ENCODE data around the gene IPO5.
"Not testable (repeated sequence)": the region's sequence is repeated elsewhere in the genome, so short reads cannot be mapped to it uniquely, and the experiment has no call there.

The IPO5 gene

DNA sequence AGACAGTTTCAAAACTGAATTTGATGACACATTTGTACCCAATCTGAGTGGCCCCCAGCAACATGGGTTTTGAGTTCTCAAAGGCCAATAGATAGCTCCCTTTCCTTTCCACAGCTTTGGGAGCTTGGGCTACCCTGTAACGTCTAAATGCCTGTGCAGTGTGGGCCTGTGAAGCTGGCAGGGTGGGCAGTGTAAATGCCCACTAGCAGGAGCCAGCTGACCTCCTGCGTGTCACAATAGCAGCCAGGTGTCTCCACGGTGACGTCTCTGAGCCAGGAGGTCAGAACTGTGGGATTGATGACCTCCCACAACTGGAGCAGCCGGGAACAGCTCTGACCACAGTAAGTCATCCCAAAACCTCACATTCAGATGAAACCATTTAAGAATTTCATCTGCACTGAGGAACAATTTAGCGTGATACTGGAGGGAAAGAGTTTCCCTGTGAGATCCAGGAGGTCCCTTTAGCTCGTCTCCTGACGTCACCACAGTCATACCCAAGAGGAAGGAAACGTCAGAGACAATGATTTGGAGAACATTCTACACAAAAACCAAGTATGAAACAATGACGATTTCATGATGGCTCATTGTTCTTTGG, at the start of gene IPO5:
Gene IPO5 (plus strand): TSS at position 300 of the 595 bp plus-strand sequence. CDS start 23,022 bp downstream, outside the sequence.
- DNase-seq, result no peak

DNA sequence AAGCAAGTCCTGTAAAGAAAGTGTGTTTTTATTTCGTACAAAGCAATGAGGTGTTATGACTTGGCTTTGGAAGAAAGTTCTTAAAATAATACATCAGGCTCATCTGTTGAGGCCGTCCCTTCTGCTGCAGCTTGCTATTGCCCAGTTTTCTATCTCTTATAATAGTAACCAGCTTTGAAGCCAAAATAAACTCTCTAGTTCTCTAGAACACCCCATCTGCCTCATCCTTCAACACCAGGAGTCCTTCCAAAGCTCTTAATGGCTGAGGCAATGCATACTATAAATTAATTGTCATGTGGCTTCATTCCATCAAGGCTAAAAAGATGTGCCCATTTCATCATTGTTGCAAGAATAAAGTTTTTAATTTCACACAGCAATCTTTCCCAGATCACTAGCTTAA, 49.4 kb upstream of the IPO5 start:
- no peak for DNase-seq

DNA sequence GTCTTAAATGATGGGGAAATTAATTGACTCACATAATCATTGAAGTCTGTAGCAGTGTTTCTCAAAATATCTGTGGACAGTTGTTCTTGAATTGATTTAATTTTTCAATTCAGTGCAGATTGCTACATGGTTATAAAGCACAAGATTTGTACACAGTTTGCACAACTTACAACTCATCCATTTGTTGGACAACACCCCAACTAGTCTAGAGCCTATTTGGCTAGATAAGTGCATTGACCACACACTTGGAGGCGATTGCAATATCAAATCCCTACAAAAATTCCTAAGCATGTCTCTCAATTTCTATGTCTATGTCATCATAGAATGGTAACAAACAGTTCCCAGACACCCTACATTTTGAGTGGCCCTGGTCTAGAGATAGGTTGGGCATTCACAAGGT, 48.0 kb upstream of the IPO5 start:
- DNase-seq, result no peak

DNA sequence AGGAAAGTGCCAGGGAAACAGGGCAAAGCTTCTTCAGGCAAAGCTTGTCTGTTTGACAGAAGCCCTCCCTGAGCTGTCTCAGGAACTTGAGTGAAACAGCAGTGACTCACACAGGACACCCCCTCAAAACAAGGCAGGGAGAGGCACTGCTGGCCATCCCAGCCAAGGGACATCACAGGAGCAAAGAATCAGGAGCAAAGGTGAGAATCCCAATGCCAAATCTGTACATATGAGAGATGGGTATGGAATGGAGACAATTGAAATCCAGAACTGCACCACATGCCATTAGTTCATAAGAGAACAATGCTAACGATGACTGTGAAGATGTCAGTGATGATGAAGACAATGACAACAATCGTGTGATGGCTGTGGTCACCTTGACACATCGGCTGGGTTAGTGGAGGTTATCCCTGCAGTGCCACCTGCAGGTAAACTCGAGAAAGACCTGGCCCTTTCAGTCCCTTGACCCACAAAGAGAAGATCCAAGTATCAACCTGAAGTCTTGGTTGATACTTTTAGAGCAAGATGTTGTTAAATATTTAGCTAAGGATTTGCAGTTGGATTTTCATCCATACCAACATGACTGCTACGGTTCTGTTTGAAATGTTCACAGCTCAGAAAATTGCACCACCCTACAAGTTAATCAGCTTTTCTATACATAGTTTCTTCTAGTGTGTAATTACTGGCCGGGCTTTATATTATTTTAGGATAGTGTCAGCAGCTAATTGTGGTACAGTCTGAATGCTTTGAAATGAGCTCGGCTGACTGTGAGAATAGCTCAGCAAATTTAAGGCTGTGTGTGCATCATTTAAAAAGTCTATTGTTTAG, 42.0 kb upstream of the IPO5 start:
- DNase-seq, result no peak

DNA sequence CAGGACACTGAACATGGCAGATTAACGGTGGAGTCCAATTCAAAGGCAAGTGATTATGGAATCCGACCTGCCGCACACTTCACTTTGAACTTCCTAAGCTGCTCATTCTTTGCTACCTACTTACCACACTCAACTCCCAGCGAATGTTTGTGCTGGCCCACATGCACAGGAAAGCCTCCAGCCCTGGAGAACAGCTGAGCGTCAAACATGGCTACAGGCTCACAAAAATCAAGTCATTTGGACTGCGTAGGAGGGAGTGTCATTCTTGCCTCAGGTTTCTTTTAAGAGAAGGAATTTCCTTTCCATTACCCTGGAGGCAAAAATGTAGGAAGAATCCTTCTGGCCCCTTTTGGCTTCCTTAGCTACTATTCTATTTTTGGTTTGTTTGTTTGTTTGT, 41.3 kb upstream of the IPO5 start:
- no peak for DNase-seq

DNA sequence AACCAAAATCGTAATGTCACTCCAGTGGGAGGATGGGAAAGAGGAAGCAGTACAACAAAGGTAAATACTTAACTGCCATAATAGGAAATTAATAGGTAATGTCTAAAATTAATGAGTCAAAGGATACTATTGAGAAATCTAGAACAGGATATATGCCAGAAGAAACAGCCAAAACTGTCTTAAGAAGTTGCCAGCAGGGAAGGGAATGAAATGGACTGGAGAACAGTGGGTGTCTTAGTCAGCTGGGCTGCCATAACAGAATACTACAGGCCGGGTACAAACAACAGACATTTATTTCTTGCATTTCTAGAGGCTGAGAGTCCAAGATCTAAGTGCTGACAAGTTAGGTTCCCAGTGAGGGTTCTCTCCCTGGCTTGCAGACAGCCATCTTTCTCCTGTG, 40.3 kb upstream of the IPO5 start:
- no peak for DNase-seq

DNA sequence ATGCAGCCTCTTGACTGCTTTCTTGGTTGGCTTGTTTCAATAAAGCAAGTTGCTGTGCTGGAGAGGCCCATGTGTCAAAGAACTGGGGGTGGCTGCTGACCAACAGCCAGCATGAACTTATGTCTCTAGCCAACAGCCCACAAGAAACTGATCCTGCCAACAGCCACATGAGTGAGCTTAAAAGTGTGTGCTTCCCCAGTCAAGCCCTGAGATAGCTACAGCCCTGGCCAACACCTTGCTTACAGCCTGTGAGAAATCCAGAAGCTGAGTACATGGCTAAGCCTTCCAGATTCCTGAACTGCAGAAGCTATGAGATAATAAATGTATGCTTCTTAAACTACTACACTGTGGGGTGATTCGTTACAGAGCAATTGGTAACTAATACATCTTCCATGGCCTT, 38.9 kb upstream of the IPO5 start:
- DNase-seq, result no peak

DNA sequence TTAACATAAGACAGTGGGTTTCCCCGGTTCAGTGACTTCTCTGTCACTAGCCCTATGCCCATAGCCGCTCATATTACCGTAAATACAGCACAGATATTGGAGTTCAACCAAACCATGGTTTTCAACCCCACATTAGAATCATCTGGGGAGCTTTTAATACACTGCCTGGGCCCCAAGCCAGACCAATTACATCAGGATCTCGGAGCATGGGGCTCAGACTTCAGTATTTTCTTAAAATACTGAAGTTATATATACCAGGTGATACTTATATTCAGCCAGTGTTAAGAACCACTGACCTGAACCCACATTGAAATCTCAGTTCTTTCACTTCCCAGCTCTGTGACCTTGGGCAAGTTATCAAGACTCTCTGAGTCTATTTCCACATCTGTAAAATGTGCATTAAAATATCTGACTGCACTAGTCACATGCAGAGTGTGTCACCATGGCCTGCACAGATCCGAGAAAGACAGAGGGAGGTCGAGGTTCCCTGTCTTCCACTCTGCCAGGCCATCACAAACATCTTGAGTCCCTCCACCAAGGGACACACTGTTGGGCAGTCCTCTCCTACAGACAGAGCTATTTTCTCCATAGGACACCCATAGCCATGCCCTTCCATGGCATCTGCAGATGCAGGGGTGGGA, 32.2 kb upstream of the IPO5 start:
- no peak for DNase-seq

DNA sequence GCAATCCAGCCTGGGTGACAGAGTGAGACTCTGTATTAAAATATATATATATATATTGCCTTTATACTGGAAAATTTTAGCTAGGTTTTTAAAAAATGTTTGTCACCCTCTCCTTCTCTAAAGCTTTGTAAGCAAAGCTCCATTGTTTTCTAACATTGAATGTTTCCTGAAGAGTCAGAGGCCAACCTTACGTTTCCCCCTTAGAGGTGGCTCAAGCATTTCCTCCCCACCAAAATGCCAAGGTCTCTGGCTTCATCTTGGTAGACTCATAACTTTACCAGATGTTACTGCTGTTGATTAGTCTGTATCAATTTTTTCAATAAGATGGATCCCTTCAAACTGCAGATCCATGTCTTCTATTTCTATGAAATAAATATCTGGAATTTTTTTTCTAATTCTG, 25.2 kb upstream of the IPO5 start:
- DNase-seq, result no peak

DNA sequence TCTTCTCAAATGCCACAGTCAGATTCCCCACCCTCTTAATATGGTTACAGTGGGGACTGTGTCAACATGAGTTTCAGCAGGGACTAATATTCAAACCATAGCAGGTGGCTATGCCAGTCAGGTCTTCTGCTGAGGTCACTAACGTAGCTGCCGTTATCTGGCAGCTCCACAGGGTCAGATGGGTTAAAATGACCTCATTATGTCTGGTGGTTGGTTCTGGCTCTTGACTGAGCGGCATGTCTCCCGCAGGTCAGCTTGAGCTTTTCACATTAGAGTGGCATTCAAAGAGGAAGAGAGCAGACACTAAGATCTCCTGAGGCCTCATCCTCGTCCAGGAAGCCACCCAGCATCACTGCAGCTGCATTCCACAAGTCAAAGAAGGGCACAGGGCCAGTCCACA, 21.4 kb upstream of the IPO5 start:
- DNase-seq, result no peak

DNA sequence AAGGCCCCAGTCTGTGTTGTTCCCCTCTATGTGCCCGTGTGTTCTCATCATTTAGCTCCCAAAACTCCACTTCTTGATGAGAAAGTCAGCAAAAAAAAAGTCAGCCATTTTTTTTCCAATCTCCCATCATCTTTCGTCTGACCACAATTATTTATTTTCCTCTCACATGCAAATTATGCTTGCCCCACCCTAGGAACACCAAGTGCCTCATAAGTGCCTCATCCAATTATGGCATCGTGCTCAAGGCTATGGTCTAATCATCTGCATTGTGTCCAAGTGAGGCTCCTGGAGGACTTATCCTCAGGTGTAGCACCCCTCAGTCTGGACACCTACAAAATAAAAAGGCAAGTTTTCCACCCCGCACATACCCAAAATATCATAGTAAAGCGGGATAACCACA, 20.8 kb upstream of the IPO5 start:
- no peak for DNase-seq

DNA sequence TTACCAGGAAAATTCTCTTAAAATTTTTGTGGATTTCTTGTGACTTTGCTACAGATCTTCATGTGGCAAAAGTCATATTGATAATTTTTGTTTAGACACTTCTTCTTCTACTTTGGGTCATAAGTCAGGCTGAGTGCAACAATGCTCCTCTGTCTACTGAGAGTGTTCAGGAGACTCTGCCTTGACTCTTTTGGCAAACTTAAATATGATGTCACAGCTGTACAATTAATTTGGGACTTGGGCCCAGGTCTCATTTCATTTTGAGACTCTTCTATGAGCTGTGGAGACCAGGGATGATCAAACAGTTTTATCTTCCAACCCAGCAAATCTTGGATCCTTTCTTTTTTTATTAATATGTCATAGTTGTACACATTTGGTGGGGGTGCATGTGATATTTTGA, 19.7 kb upstream of the IPO5 start:
- no peak for DNase-seq

DNA sequence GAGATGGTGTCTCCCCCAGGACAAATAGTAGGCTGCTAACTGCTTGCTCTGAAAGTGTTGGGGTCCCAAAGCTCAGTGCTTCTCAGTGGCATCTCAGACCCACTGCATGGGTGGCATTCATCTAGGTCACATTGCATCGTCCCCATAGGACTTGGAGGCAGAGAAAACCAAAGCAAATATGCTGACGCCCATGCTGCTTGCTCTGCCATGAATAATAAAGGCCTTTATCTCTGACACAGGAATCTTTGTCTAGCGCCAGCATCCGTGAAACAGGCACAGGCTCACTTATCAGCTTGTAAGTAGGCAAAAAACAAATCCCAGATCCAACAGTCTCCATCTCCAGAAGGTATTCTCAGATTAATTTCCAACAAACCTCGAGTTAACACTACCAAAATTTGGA, 18.9 kb upstream of the IPO5 start:
- DNase-seq, result no peak

DNA sequence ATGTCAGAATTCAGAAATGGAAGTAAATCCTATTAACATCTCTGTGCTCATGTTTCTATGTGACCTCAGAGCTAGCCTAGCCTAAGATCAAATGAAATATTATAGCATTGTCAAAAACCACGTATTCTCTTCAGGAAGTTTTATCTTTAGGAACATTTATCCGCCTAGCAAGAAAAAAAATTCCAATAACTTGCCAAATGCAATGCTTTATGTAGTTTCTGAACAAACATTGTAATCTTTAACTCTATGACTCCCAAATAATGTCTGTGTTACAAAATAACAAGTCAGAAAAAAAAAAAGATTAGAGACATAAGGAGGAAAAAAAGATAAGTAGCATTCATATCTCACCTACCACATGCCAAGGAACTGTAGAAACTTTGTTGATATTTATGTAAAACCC, 18.4 kb upstream of the IPO5 start:
- DNase-seq, result no peak

DNA sequence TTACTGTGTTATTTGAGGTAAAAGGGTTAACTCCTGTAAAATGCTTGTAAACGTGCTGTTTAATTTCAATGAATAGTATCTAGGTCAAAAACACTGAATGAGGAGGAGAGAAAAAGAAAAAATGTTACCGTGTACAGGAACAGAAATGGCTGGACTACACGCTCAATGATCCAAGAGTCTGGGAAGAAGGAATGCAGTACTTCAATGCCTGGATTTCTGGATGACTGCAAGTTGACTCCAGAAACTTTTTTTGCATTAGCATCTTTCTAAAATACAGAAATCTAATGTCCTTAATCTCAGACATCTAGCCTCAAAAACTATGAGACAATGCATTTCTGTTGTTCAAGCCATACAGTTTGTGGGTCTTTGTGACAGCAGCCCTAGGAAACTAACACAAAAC, 17.4 kb upstream of the IPO5 start:
- DNase-seq, result no peak

DNA sequence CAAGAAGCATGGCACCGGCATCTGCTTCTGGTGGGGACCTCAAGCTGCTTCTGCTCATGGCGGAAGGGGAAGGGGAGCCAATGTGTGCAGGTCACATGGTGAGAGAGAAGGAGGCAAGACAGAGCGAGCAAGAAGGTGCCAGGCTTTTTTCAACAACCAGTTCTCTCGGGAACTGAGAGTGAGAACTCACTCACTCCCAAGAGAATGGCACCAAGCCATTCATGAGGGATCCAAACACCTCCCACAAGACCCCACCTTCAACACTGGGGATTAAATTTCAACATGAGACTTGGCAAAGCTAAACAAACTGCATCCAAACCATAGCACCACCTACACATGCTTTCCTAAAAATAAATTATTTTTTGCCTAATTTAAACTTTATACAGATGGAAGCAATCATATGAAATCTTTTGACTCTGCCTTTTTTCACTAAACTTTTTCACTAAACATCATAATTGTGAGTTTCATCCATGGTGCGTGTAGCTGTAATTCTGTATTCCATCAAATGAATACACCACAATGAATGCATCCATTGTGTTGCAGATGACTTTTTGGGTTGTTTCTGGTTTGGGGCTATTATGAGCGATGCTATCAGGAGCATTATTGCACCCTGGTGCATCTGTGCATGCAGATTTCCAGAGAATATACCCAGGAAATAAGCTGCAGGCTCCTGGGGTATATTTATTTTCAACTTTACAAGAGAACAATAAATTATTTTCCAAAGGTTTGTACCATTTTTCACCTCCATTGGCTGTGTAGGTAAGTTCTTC, 14.6 kb upstream of the IPO5 start:
- DNase-seq, result no peak

DNA sequence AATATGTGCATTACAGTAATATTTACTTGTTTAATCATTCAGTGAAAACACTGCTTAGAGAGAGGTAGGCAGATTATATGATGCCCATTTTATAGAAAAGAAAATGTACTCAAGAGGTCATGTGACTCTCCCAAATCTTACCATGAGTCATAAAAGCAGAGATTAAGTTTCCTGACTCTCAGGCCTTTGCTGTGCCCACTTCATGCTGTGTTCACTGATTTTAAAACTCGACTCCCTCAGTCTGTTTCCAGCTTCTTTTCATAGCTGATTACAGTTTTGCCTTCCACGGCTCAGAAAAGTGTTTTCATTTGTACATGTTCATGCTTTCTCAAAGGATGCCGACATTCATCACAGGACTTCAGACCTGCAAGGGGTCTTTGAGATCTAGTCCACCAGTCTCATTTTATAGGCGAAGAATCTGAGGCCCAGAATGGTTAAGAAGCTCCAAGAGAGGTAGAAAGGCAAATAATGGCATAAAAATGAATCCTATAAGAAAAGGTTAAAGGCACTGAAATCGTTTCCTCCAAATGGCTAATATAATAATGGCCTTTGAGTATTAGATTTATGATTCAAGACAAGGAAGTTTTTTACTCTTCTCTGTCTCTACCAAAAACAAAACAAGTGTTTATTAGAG, 9.0 kb upstream of the IPO5 start:
- no peak for DNase-seq

DNA sequence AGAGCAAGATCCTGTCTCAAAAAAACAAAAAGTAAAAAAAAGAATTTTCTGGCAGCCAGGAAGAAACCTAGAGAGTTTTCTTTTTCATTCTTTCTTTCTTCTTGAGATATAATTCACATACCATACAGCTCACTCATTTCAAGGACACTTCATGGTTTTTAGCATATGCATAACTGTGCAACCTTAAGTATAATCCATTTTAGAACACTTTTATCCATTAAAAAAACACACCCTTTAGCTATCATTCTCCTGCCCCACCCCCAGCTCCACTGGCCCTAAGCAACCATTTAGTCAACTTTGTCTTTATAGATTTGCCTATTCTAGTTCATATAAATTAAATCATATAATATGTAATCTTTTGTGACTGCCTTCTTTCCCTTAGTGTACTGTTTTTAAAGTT, 8.1 kb upstream of the IPO5 start:
- no peak for DNase-seq

DNA sequence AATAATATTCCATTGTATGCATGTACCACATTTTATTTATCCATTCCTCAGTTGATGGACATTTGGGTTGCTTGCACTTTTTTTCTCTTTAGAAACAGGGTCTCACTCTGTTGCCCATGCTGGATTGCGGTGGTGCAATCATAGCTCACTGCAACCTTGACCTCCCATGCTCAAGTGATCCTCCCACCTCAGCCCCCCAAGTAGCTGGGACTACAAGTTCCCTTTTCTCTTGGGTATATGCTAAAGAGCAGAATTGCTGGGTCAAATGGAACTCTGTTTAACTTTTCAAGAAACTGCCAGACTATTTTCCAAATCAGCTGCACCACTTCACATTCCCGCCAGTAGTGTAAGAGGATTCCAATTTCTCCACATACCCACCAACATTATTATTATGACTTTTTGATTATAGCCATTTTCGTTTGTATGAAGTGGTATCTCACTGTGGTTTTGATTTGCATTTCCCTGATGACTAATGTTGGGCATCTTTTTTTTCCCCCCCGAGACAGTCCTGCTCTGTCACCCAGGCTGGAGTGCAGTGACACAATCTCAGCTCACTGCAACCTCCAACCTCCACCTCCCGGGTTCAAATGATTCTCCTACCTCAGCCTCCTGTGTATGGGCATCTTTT, 7.6 kb upstream of the IPO5 start:
- no peak for DNase-seq

DNA sequence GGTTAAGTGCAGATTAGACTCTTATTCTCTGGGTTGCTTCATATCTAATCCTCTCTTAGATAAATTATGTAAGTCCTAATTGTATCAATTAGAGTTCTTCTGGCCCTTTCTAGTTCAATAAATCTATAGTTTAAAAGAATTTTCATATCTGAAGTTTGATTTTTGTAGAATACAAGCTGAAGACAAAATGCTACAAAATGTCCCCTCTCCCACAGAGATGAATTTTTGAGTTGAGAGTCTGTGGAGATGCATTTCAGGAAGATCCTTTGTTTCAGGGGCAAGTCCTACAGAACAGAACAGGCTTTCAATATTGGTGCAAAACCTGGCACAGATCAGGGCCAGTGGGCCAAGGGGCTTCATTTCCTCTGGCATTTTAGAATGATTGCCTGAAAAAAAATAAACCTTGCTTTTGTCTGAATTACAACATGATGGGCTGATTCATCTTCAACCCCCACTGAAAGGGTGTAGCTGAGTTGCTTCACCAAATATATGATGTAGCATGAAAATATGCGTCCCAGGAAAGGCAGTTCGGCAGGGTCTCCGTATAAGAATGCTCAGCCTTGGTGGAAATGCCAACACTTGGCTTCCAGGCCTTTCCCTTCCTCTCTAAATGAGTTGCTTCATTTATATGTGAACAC, 6.4 kb upstream of the IPO5 start:
- DNase-seq, result no peak

DNA sequence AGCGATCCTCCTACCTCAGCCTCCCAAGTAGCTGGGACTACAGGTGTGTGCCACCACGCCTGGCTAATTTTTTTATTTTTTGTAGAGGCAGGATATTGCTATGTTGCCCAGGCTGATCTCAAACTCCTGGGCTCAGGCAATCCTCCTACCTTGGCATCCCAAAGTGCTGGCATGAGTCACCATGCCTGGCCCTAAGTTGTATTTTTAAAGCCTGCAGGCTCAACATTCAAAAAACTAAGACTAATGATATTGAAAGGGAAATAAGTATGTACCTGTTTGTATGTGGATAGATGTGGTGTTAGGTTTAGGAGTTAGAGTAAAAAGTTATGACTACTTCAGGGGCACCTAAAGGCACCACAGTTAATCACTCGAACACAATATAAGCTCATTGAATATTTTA, 5.4 kb upstream of the IPO5 start:
- DNase-seq, result no peak

DNA sequence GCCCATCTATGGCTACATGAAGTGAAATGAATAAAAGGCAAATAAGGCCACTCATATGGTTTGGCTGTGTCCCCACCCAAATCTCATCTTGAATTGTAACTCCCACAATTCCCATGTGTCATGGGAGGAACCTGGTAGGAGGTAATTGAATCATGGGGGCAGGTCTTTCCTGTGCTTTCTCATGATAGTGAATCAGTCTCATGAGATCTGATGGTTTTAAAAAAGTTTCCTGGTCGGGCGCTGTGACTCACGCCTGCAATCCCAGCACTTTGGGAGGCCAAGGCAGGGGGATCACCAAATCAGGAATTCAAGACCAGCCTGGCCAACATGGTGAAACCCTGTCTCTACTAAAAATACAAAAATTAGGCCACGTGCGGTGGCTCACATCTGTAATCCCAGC, 4.2 kb upstream of the IPO5 start:
- not testable (repeated sequence) for DNase-seq

All from CD4-positive, alpha-beta T cell treated with Interleukin-17A for 1 hour (primary cell).